Activated CD4-positive, alpha-beta T cell treated with anti-CD3 and anti-CD28 coated beads, Interleukin-2, amount 50 U/mL, for 4 hours (primary cell): ENCODE measurements around the gene PLPP7.
"Not testable (repeated sequence)": the region's sequence is repeated elsewhere in the genome, so short reads cannot be mapped to it uniquely, and the experiment has no call there.

Experiments
- DNase-seq, 2 experiments: peaks; one replicate each; pipeline ENCODE4 v3.0.0-alpha.2; 2020

The PLPP7 gene

GRCh38 chr9:131289301-131290035 is at the start of gene PLPP7:
Gene PLPP7 (plus strand): TSS chr9:131289723. CDS start chr9:131289998, 275 bp downstream.
- no peak for DNase-seq

GRCh38 chr9:131240047-131240921 is 49.2 kb upstream of the PLPP7 start:
- no peak for DNase-seq

GRCh38 chr9:131244331-131244730 is 45.2 kb upstream of the PLPP7 start:
- DNase-seq = not testable (repeated sequence)

- no peak for DNase-seq
Observed at GRCh38 chr9:131246618-131247017, 42.9 kb upstream of the PLPP7 start.

- no peak for DNase-seq
Observed at GRCh38 chr9:131252120-131252519, 37.4 kb upstream of the PLPP7 start.

- no peak for DNase-seq
Observed at GRCh38 chr9:131253891-131254491, 35.5 kb upstream of the PLPP7 start.

- DNase-seq = no peak
Observed at GRCh38 chr9:131254626-131255025, 34.9 kb upstream of the PLPP7 start.

GRCh38 chr9:131255676-131256197 is 33.8 kb upstream of the PLPP7 start:
- no peak for DNase-seq

GRCh38 chr9:131257266-131258025 is 32.1 kb upstream of the PLPP7 start:
- no peak for DNase-seq

GRCh38 chr9:131258186-131258585 is 31.3 kb upstream of the PLPP7 start:
- DNase-seq = no peak

GRCh38 chr9:131258698-131259431 is 30.7 kb upstream of the PLPP7 start:
- no peak for DNase-seq

- DNase-seq = no peak
Observed at GRCh38 chr9:131259432-131259898, 30.1 kb upstream of the PLPP7 start.

GRCh38 chr9:131259916-131260597 is 29.5 kb upstream of the PLPP7 start:
- no peak for DNase-seq

GRCh38 chr9:131260751-131261452 is 28.6 kb upstream of the PLPP7 start:
- DNase-seq = no peak

GRCh38 chr9:131262327-131263032 is 27.0 kb upstream of the PLPP7 start:
- DNase-seq = no peak

- not testable (repeated sequence) for DNase-seq
Observed at GRCh38 chr9:131263033-131263343, 26.5 kb upstream of the PLPP7 start.

GRCh38 chr9:131263701-131264100 is 25.8 kb upstream of the PLPP7 start:
- DNase-seq = no peak

- no peak for DNase-seq
Observed at GRCh38 chr9:131264231-131264630, 25.3 kb upstream of the PLPP7 start.

GRCh38 chr9:131266266-131267229 is 23.0 kb upstream of the PLPP7 start:
- no peak for DNase-seq
